ENCODE measurements around the gene FTCDNL1.

Gene FTCDNL1

GRCh38 chr2:199847181-199847864 is 3.7 kb downstream of the FTCDNL1 start:
- DNase-seq (ENCODE audit: low spot score), result no peak
- no peak for TF ChIP-seq CTCF (IDR thresholded peaks at IDR 0.05)
- H3K27ac ChIP-seq, result no peak overlapping the region
- no peak overlapping the region for H3K4me3 ChIP-seq

- TF ChIP-seq CTCF (IDR thresholded peaks at IDR 0.05), result no peak
- DNase-seq (ENCODE audit: low spot score), result no peak
- no peak overlapping the region for H3K4me3 ChIP-seq
- no peak overlapping the region for H3K27ac ChIP-seq
These were observed 8.2 kb downstream of the FTCDNL1 start for GRCh38 chr2:199842631-199843395.

- H3K4me3 ChIP-seq, result no peak overlapping the region
- DNase-seq (ENCODE audit: low spot score), result no peak
- no peak for TF ChIP-seq CTCF (IDR thresholded peaks at IDR 0.05)
- no peak overlapping the region for H3K27ac ChIP-seq
These were observed 9.6 kb downstream of the FTCDNL1 start for GRCh38 chr2:199841409-199841808.

- no peak for DNase-seq (ENCODE audit: low spot score)
- H3K27ac ChIP-seq, result no peak overlapping the region
- no peak for TF ChIP-seq CTCF (IDR thresholded peaks at IDR 0.05)
- H3K4me3 ChIP-seq, result no peak overlapping the region
These were observed 12.6 kb downstream of the FTCDNL1 start for GRCh38 chr2:199838399-199838798.

- TF ChIP-seq CTCF (IDR thresholded peaks at IDR 0.05), result no peak
- no peak overlapping the region for H3K4me3 ChIP-seq
- no peak overlapping the region for H3K27ac ChIP-seq
- no peak for DNase-seq (ENCODE audit: low spot score)
These were observed 14.0 kb downstream of the FTCDNL1 start for GRCh38 chr2:199836943-199837342.

- Histone ChIP-seq H3K4me3 (no peak overlapping the region), H3K27ac (no peak overlapping the region)
- no peak for TF ChIP-seq CTCF (IDR thresholded peaks at IDR 0.05)
- DNase-seq (ENCODE audit: low spot score), result no peak
These were observed 17.5 kb downstream of the FTCDNL1 start for GRCh38 chr2:199833525-199833924.

- no peak overlapping the region for H3K4me3 ChIP-seq
- no peak overlapping the region for H3K27ac ChIP-seq
- no peak for DNase-seq (ENCODE audit: low spot score)
- no peak for TF ChIP-seq CTCF (IDR thresholded peaks at IDR 0.05)
These were observed 20.5 kb downstream of the FTCDNL1 start for GRCh38 chr2:199830531-199830930.
